H7 (cell line): ENCODE results near the gene HEPH. TPM values are rescaled to one million over a fixed set of nuclear protein-coding genes. Genes with fewer than 3 reads are reported as not detected.

ENCODE experiments used
- total RNA-seq: library from RNA; depleted of rRNA; stranded (reverse); fragments of >200 nt; shearing (Covaris generic); gene quantifications from 2 replicates; pipeline ENCODE4 v1.2.3, GENCODE V29; 2014; rRNA removed

HEPH gene
- total RNA-seq, 1 experiment from 2014 or later: 27.5 TPM

Other genes starting within 250 kb of the HEPH start
- gene VSIG4, start 124.2 kb upstream of the HEPH start, total RNA-seq: not detected in 2 replicates